HT1080 (cell line): Measurements from ENCODE around the gene SETX. TPM values are rescaled to one million over a fixed set of nuclear protein-coding genes. Genes with fewer than 3 reads are reported as not detected.

Source experiments
- DNase-seq: peaks from one replicate; pipeline ENCODE4 v3.0.0-alpha.2; 2015; ENCODE audit warnings: low read depth
- total RNA-seq: library from RNA; depleted of rRNA; stranded (reverse); fragments of >200 nt; shearing (Covaris generic); gene quantifications from 2 replicates; pipeline ENCODE4 v1.2.3, GENCODE V29; 2014; rRNA removed

Gene SETX
- total RNA-seq, 1 experiment from 2014 or later, result 16.1 TPM

DNA sequence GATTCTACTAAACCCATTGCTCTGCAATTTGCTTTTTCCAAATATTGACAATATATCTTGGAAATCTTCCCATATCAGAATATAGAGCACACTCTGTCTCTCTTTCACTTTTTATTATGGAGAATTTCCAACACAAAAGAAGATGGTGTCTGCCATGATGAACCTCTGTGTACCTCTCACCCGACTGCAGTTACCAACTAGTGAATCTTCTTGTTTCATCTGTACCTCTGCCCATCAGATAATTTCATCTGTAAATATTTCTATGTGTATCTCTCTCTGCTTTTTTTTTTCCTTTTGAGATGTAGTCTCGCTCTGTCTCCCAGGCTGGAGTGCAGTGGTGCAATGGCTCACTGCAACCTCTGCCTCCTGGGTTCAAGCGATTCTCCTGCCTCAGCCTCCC, 130.1 kb downstream of the SETX start:
- DNase-seq, result no peak

DNA sequence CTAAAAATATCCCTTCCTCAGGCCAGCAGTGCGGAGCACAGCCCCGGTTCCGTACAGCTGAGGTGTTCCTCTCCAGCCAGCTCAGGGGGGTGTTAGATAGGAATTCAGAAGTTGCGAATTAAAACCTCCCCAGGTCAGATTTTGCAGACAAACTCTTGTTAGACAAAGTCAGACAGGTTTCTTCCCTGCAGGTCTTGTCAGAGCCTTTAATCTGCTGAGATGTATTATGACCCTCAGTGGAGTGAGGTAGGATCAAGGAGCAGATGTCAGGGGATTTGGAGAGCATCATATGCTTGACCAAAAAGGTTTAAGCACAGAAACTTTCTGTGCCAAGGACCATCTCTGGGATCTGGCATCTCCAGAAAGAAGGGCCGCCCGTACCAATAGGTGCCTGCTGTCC, 132.8 kb downstream of the SETX start:
- no peak for DNase-seq

DNA sequence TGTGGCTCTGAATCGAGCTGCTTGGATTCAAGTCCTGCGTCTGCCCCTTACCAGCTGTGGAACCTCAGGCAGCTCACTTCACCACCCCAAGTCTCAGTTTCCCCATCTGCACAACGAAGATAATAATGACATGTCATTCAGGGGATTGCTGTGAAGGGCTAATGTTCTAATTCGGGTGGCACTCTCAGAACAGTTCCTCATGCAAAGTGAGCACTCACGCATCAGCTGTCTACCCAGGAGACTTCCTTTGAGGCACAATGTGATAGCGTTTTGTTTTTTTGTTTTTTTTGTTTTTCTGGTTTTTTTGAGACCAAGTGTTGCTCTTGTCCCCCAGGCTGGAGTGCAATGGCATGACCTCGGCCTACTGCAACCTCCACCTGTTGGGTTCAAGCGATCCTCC, 136.6 kb downstream of the SETX start:
- no peak for DNase-seq

GRCh38 chr9:132216861-132217619, 137.7 kb downstream of the SETX start:
- no peak for DNase-seq

- peak; percentile 83 for DNase-seq
Observed at GRCh38 chr9:132214027-132214622, 140.7 kb downstream of the SETX start.

DNA sequence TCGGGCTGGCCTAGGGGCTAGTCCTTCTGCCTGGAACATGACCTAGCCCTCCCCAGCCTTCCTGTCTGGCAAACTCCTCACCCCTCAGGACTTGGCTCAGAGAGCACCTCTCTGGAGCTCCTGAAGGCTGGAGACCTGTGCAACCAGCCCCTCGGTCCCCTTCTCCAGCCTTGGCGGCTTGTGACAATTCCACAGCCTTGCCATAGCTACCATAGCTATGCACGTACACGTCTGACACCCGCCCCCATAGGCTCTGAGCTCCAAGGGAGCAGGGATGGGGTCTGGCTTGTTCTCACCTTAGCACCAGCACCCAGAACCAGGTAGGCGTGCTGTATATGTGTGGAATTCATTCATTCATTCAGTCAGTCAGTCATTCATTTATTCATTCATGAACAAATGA, 143.2 kb downstream of the SETX start:
- no peak for DNase-seq

Other genes with a start within 250 kb of the SETX start
- gene NTNG2, start 192.9 kb downstream of the SETX start, total RNA-seq, result 1.1 and 2.6 TPM in 2 replicates
- 18.1 and 20.4 TPM in 2 replicates for gene TTF1, start 51.9 kb upstream of the SETX start, total RNA-seq
- not detected in 2 replicates for gene CFAP77, start 55.2 kb upstream of the SETX start, total RNA-seq
- gene BARHL1, start 227.6 kb upstream of the SETX start, total RNA-seq, result not detected in 2 replicates